ENCODE measurements around the gene VAMP4.

The VAMP4 gene

DNA sequence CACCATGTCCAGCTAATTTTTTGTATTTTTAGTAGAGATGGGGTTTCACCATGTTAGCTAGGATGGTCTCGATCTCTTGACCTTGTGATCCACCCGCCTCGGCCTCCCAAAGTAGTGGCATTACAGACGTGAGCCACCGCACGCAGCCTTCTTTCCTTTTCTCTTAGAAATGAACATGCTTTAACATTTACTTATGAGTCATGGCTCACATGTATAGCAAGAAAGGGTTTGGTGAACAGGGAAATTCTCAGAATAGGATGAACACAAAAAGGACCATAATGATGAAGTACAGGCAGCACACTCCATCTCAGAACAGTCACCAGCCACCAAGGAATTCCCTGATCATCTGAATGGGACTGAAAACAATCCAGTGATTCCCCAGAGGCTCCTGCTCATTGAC lies 9.4 kb upstream of the VAMP4 start:
- DNase-seq (ENCODE audit: low read depth, low spot score) = no peak

GRCh38 chr1:171748651-171749050 lies 6.8 kb upstream of the VAMP4 start:
- DNase-seq (ENCODE audit: low read depth, low spot score) = no peak

GRCh38 chr1:171744986-171745385 lies 3.1 kb upstream of the VAMP4 start:
- DNase-seq (ENCODE audit: low read depth, low spot score) = no peak

DNA sequence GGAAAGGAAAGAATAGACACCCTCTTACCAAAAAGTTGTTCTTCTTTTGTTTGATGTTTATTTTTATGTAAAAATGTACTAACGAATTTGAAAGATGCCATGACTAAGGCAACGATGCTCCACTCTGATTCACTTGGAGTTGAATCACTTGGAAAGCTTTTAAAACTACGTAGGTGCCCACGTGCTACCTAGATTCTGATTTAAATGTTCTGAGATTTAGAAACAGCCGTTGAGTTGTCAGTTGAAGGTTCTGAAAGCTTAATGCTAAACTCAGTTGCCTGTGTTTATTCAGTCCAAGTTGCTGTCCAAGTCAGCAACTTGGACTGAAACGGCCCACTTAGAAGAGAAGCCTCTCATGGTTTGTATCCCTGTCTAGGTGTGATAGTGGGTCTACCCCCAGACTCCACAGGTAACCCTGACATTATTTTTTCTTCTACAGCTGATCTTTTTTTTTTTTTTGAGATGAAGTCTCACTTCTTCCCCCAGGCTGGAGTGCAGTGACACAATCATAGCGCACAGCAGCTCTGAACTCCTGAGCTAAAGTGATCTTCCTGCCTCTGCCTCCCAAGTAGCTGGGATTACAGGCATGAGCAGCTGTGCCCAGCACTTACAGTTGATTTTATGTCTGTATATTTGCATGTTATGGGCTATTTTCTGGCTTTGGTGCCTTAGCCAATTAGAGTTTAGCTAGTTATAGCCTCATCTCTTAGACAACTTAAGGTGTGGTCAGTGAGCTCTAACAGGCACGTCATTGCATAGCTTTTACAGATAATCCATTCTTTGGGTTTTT lies 1.4 kb upstream of the VAMP4 start:
- DNase-seq (ENCODE audit: low read depth, low spot score) = no peak

GRCh38 chr1:171742577-171742922 lies 685 bp upstream of the VAMP4 start:
- no peak for DNase-seq (ENCODE audit: low read depth, low spot score)

DNA sequence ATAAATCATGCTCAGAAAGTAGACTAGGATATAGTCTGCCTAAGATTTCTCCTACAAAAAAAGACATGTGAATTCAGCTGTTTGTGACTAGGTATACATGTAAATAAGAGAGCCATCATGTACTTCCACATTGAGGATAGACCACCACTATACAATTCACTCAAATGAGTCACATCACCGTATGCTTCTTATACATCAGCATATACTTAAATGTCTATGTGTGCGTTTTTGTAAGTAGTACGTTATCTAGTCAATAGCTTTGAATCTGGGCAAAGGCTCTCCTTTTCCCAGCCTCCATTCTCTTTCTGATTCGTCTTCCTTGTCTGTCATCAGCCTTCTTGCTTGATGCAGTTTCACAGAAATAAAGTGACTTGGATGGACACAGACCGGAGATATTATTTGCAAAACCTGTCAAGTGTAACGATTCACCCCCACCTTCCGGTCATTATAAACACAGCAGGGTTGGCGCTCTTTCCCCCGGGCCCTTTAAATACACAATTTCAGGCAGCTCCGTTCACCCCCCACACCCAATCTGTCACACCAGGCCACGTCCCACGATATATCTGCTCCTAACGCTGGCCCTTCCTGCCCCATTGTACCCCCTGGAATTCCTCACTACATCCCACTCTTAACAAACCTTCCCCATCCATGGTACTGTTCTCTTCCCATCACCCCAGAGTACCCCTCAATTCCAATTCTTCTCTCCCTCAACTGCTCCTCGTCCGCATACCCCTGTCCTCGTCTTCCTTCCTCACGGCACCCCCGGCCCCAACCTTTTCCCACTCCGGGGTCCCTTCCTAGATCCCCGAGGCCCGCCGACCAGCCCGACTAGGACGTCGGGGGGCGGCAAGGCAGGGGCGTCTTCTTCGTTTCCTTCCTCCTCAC lies 636 bp downstream of the VAMP4 start:
- DNase-seq (ENCODE audit: low read depth, low spot score) = peak; percentile 26

DNA sequence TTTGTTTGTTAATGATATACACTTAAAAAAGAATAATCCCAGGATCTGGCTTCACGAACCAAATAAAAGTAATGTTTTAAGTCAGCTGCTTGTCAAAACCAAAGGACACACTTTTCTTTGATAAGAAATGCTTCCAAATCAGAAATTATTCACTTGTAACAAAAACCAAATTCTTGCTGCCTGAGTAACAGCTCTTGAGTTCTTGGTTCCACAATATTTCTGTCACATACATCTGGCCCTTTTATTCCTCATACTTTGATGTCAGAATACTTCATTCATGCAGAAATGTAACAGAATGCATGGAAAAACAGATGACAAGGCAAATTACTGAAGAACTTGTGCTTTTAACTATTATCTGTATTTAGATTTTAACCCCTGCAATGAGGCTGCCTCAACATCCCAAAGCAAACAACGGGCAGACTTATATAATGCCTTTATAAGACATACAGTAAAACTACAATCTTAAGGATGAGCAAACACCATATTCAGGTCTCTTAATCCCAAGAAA lies 1.5 kb downstream of the VAMP4 start:
- DNase-seq (ENCODE audit: low read depth, low spot score) = no peak

- DNase-seq (ENCODE audit: low read depth, low spot score) = no peak
These were observed 2.2 kb downstream of the VAMP4 start for GRCh38 chr1:171739656-171740055.

- no peak for DNase-seq (ENCODE audit: low read depth, low spot score)
These were observed 3.0 kb downstream of the VAMP4 start for GRCh38 chr1:171738911-171739310.

DNA sequence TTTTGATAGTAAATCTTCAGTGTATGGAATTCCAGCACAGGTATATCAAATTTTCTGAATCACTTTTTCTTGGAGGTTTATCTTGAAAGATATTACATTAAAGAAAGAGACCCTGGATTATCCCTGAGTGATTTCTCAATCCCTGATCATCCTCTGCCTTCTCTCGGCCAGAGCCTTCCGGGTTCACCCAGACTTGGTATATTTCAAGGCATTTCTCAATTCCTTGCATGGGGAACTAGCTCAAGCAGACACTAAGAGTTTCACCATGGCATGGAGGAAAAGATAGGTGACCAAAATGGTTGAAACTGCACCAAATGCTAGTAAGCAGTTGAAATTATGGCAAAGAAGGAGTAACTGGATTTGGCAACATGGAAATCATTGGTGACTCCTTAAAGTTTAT lies 5.7 kb downstream of the VAMP4 start:
- DNase-seq (ENCODE audit: low read depth, low spot score) = no peak

GRCh38 chr1:171730052-171730451 lies 11.8 kb downstream of the VAMP4 start:
- no peak for DNase-seq (ENCODE audit: low read depth, low spot score)

DNA sequence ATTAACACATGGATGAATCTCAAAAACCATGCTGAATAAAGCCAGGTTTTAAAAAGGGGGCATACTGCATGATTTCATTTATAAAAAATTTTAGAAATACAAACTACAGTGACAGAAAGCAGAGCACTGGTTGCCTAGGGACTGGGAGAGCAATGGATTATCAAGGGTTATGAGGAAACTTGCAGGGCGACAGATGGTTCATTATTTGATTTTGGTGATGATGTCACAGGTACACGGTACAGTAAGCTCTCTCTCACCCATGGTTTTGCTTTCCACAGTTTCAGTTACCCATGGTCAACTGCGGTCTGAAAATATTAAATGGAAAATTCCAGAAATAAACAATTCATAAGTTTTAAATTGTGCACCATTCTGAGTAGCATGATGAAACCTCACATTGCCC lies 14.1 kb downstream of the VAMP4 start:
- DNase-seq (ENCODE audit: low read depth, low spot score) = no peak

GRCh38 chr1:171723180-171723579 lies 18.7 kb downstream of the VAMP4 start:
- peak; percentile 5 for DNase-seq (ENCODE audit: low read depth, low spot score)

GRCh38 chr1:171718848-171719247 lies 23.0 kb downstream of the VAMP4 start:
- no peak for DNase-seq (ENCODE audit: low read depth, low spot score)

DNA sequence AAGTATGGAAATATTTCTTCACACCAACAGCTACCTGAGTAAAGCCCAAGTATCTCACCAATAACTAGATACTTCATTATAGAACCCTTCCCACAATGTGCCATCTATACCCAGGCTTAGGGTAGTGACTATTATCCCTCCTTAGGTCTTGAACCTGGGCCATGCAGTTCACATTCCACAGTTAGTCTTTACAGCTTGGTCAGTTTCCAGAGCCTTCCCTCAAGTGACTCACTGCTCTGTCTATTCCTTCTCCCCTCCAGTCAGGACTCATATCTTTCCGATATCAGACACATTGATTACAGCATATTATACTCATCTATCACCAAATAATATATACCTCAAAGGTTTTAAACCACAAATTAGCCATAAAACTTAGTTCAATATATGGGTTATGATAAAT lies 23.6 kb downstream of the VAMP4 start:
- DNase-seq (ENCODE audit: low read depth, low spot score) = no peak

DNA sequence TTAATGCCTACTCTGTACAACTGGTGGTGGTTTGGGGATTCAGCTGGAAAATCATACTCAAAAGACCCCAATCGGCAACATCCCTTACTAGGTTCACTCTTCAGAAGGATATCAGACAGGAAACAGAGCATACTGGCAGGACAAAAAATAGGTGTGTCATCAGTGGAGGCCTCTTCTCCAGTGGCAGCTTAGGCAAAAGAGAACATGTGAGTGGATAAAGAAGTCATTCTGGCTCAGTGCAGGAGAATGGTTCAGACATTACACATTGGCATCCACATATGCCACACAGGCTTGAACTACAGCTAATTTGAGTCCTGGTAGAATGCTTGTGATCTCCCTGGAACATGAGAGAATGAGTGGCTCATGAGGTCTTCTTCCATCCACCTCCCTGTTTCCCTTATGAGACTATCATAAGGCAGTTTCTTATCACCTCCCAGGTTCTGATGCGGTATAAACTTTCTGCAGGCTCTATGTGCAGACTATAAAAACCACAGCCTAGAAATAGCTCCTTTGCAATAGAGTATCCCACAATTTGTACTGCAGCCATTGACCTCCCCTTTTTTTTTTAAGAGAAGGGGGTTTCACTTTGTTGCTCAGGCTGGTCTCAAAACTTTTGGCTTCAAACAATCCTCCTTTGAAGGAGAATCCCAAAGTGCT lies 24.7 kb downstream of the VAMP4 start:
- no peak for DNase-seq (ENCODE audit: low read depth, low spot score)

DNA sequence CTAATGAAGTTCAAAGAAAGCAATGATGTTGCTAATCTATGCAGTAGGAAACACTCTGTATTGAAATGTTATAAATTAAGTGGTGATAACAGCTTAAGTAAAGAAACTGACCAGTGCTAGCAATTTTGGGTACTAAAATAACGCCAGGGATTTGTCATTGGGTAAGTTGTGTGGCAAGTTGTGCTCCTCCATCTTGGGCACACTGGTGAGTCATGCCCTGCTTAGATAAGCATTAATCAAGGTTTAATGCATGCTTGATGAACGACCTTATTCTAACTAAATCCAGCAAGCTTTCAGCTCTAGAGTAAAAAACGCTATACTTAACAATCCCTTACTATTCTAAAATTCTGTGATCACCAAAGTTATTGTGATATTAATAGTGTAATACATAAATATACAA lies 25.2 kb downstream of the VAMP4 start:
- DNase-seq (ENCODE audit: low read depth, low spot score) = no peak

- no peak for DNase-seq (ENCODE audit: low read depth, low spot score)
These were observed 26.0 kb downstream of the VAMP4 start for GRCh38 chr1:171715813-171716251.

GRCh38 chr1:171712341-171712740 lies 29.5 kb downstream of the VAMP4 start:
- DNase-seq (ENCODE audit: low read depth, low spot score) = no peak

DNA sequence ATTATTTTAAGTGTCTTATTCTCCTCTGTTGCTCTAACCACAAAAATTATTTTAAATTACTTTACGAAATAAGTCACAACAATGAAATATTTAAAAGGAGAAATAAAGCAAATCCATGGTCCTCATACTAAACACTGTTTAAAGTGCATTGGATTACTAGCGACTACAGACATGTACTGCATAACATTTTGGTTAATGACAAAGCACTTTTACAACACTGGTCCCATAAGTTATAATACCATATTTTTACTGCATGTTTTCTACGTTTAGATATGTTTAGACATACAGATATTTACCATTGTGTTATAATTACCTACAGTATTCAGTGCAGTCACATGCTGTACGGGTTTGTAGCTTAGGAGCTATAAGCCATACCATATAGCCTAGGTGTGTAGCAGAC lies 30.2 kb downstream of the VAMP4 start:
- DNase-seq (ENCODE audit: low read depth, low spot score) = no peak

GRCh38 chr1:171707583-171707982 lies 34.3 kb downstream of the VAMP4 start:
- DNase-seq (ENCODE audit: low read depth, low spot score) = no peak

DNA sequence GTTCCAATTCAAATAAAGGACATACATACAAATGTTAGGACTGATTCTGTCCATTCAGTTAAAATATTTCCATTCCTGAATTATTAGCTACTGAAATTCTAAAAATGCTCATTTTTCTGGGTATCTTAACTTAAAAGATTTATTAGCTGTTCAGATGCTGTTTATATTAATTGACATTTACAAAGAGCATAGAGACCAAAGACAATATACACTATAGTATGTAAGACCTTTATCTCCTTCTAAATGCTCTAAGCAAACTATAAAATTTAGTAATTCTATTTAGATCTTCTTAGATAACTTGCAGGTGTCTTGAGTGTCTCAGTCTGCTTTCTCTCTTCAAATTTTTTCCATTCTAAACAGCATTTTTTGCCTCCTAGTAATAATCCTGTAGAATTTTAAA lies 39.3 kb downstream of the VAMP4 start:
- DNase-seq (ENCODE audit: low read depth, low spot score) = no peak

All from ELF-1 (cell line).